Right forelimb (tissue), 1 donor: Measurements from ENCODE around the gene RFTN1.

Source experiments
- DNase-seq: peaks from one replicate; pipeline ENCODE4 v3.0.0-alpha.2; 2018

The RFTN1 gene

DNA sequence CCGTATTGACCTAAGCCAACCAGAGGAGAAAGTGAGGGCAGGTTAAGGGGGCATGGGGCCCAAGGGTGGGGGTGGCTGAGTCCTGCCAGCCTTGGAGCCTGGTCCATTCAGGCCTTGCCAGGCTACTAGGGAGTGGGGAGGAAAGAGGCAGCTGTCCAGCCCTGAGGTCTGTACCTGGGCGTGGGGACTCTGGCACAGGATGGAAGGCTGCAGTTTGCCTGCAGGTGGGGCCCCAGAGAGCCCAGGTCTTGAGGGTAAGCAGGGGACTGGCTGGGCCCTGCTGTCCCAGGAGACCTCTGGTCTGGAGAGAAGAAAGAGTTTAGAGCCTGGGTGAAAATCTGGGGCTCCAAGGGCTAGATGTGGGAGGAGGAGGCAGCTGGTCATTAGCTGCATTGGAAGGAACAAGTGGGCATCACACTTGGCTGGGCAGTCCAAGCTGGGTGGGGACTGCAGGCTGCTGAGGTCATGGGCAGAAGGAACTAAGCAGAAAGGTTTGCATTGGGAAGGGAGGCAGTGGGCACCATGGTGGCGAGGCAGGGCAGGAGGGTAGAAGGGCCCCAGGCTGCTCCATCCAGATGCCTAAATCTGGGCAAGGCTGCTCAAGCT lies 140.1 kb downstream of the RFTN1 start:
- no peak for DNase-seq

DNA sequence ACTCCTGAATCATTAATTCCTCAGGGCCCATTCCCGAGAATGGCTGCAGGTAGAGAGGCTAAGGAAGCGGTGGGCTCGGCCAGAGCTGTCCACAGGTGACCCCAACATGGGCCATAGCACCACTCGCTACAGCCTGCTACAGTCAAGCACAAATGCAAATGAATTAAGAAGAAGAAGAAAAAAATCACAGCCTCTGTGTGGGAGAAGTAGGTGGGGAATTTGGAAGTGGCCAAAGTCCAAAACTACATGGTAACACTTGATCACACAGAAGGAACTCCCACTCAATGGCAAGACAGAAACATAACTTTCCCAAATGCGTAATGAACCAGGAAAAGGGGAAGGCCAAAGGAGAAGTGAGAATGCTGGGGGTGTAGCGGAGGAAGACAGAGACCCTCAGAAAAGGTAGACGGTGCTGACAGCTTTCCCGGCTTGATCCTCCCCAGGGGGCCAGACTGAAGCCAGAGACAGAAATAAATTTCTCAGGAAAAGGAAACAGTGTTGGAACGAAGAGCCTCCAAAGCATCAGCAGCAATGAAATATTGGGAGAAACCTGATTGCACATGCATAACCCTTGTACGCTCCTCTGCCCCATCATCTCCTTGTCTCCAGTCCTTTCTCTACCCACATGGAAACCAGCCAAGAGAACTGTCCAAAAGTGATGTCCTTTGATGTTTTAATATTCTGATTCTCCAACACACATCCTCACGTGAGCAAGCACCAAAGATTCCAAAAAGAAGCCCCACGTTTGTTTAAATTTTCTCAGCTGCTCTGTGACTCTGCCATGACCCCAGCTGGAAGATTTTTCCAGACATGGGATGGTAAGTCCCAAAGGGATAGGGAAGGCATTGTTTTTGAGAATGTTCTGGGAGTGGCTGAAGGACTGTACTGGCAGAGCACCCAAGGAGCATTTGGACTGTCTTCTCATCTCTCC lies 140.9 kb downstream of the RFTN1 start:
- no peak for DNase-seq

DNA sequence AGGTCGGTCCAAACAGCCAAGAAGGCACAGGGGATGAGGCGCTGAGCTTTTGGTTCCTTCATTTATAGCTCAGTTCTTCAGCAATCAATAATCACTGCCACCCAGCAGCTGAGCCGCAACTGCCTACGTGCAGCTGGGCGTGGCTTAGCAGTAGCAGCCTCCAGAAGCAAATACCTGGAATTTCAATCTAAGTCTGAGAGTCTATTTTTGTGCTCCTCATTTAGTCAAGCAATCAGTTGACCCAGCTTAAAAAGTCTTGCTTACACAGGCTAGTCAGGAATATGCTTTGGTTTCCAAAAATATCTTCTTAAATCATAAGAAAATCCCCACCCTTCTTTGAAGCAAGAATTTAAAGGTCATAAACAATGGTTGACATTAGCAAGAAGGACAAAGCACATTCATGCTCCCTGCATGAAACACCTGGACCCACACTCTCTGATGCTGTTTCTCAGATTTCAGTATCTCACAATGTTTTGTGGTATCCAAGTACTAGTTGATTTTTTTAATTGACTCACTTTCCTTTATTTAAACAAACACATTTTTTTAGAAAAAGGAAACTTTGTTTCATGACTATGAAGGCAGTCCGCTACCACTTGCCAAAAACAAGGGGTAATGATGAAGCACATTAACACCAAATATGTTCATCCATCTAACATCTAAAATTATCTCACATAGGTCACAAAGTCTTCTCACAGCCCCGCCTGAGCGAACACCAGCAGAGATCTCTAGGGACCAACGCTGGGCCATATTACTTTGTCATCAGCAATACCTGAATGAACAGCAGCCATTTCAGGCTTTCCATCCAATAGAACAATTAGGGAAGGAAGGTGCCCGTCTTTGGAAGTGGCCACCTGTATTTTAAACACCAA lies 142.4 kb downstream of the RFTN1 start:
- DNase-seq = no peak

- no peak for DNase-seq
Measured at GRCh38 chr3:16370503-16370871, 143.0 kb downstream of the RFTN1 start.

DNA sequence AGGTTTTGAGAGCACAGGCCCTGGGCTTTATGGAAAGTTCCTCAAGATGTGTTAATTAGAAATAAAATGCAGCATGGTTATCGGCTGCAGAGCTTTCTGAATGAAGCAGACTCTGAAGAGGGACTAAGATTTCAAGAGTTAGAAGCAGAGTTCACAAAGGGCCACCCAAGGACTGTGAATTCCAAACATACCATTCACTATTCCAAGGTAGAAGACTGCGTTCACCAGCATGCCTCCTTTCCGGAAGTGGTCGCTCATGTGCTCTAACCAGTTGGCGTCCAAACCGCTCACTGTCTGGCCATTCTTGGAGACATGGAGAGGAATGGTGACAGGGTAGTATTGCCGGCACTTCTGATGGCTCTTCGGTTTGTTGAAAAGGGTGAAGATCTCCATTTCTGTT lies 143.6 kb downstream of the RFTN1 start:
- DNase-seq = no peak

DNA sequence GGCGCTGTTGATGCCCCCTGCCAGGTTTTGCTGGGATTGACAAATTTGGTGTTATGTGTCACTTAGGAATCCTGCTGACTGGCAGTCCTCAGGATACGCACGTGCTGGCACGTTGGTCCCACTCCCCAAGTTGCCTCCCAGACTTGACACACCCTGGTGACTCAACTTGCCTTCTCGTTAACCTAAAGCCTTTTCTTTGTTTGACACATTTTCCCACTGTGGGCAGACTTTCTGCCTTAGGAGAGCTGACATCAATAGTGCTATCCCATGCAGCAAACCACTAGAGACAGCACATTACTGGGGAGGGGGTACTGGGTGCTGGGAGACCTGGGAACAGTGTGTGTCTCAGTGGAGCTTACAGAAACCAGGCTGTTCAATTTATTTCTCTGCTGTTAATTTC lies 144.2 kb downstream of the RFTN1 start:
- DNase-seq = no peak

DNA sequence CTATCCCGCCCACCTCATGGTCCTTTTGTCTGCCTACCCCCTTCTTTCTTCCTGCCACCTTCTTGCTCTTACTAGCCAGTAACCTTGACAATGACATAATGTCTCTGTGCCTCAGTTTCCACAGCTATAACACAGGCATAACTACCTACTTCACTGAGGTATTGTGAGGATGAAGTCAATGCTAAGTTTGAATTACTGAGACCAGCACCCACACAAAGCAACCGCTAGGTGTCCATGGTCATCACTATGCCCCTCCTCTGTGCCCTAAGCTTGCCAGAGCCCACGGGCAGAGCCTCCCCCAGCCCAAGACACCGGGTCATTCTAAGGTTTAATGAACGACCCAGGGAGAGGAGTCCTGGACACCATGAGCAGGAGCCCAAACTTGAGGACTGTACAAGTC lies 146.9 kb downstream of the RFTN1 start:
- no peak for DNase-seq

DNA sequence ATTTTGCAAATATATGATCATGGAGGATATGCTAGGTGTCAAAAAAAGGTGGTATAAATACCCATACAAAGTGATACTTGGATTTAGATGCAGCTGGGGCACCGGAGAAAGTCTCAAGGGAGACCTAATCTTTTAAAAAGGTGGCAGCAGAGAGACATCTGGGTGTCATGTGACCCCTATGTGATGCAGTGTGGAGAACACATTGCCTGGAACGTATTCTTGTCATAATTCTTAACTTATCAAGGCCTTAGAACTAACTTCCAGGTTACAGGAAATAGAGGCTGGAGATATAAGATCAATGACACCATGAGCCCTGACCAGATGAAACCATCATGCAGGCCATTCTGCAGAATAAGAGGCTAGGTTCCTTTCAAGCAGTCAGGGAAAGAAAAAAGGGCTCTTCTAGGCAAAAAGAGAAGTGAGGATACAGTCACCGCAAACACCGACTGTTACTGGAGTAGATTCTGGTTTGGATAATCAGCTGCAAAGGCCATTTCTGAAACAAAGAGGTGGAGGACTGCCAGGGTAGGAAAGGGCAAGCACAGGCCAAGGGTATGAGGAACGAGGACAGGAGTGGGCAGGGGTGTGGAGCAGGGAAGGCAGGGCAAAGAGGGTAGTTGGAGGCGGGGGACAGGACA lies 147.9 kb downstream of the RFTN1 start:
- no peak for DNase-seq

DNA sequence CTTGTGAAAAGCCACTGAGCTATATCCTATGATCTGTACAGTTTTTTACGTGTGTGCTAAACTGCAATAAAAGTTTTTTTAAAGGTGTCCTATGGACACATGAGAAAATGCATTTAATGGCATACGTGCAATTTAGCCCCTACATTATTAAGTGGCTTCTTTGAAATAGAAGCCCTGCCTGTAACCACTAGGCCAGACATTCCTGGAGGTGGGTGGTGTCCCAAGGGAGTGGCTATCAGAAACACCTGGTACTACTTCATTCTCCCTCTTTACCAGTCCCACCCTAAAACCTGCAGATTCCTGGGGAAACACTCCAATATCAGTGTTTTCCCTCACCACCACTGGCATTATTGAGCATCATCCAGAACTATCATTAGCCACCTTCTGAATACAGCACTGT lies 148.5 kb downstream of the RFTN1 start:
- no peak for DNase-seq

DNA sequence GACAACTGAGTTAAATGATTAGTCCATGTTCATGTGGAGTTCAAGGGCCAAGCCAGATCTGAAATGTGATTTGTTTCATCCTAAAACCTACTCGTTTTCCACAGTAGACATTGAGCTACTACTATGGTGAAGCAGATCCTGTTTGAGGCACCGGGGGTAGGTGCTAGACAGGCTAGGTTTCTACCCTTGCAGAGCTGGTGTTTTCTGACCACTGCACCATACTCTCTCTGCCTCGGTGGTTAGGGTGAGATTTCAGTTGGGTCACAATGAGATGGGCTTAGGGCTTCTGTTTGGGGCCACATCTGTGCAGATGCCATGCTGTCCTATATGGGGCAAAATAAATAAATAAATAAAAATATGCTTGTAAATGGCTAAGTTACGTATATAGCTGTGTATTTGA lies 149.2 kb downstream of the RFTN1 start:
- no peak for DNase-seq

GRCh38 chr3:16363636-16364035 lies 149.9 kb downstream of the RFTN1 start:
- no peak for DNase-seq

DNA sequence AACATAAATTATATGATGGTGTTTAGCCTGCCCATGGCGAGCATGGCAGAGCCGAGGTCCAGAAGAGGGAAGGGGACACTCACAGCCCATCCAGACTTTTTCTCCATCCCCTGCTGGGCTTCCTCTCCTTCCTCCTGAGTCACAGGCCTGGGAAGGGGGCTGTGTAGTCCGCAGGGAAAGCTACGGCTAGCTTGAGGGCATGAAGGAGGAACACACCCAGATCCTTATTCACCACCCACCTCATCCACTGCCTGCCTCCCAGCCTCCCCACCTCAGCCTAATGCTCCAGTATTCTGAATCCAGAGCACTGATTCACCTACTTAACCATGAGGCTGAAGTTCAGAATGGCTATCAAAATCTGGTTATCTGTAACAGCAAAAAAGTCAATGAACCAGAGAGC lies 150.7 kb downstream of the RFTN1 start:
- no peak for DNase-seq

DNA sequence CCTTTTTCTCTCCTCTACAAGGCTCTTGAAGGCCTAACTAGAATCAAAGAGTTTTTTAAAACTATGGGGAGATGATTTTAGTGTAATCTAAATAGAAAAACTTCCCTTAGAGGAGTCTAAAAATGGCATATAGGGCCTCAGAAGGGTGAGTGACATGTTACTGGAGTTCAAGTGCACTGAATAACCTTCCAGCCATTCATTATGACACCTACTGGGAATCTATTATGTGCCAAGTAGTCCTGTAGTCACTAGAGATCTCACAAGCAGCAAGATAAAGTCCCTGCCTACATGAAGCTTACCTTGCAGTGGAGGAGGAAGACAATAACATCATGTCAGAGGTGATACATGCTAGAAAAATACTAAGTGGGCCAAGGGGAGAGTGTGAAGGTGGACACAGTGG lies 152.4 kb downstream of the RFTN1 start:
- no peak for DNase-seq

DNA sequence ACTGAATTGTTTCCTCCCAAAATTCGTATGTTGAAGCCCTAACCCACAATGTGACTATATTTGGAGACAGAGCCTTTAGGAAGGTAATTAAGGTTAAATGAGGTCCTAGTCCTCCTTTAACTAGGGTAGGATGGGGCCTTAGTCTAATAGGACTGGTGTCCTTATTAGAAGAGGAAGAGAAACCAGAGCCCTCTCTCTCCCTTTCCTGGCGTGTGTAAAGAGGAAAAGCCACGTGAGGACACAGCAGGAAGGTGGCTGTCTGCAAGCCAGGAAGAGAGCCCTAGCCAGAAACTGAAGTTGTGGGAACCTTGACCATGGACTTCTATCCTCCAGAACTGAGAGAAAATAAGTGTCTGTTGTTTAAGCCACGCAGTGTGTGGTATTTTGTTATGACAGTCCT lies 154.2 kb downstream of the RFTN1 start:
- no peak for DNase-seq

DNA sequence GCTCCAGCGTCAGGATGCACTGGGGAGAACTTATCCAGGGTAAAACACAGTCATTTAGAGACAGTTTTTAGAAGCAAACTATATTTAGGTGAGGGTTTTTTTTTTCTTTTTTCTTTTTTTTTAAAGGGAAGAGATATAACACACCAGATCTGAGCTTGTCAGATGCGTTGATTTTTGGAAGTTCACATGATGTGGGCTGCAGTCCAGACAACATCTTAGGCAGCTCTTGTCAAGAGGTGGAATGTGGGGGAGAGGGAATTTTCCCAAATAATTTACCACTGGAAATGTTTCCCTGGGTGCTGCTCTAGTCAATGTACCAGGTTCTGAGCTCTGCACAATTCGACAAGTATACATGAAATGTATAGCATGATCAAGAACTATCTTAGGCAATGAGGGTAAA lies 155.2 kb downstream of the RFTN1 start:
- no peak for DNase-seq

DNA sequence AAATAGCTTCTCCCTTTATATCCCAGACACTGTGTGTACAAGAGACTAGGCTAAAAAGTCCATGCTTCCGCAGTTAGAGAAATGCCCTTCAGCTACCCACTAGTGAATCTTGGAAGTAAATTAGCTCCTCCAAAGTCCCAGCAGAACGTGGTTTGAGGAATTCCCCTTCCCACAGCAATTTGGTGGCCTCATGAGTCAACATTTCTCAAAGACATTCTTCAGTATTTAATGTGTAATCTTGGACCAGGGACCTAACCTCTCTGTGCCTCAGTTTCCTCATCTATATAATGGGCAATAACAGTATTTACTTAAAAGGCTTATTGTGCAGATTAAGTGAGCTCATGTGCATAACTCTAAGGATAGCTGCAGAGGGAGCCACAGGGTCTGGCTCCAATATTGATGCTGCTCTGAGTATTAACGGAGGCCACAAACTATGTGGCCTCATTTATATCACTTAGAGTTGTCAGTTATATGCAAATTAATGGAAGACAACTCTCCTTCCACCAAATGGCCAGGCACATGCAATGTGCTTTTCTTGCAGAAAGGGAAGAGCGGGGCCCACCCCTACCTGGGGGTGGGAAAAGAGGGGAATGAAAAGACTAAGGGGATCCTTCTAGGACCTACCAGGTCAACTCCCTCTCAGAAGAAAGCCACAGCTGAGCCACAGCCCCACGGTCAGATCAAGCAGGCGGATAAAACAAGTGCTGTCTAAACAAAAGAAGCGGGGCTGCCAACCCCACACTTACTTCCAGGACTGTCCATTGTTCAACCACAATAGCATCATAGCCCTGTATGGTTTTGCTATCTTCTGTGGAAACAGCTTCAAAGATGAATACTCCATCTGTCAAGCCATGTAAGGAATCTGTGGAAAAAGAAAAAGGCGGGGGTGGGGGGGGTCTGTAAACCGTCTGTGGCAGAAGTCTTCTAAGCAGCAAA lies 156.0 kb downstream of the RFTN1 start:
- DNase-seq = no peak

DNA sequence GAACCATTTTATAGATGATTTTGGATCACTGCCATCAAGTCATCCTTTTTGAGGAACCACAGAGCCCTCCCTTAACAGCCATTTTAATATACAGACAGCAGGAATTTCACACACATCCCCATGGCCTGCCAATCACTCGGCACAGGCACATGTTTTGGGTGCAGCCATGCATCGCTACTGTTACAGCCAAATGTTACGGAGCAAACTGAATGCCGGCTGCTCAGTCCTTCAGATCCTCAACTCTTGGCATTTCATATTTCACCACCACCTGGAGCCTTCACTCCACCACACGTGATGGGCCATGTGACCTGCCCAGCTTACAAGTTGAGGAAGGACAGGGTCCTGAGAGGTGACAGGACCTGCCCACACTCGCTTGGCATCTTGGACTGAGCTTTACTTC lies 157.7 kb downstream of the RFTN1 start:
- DNase-seq = no peak

DNA sequence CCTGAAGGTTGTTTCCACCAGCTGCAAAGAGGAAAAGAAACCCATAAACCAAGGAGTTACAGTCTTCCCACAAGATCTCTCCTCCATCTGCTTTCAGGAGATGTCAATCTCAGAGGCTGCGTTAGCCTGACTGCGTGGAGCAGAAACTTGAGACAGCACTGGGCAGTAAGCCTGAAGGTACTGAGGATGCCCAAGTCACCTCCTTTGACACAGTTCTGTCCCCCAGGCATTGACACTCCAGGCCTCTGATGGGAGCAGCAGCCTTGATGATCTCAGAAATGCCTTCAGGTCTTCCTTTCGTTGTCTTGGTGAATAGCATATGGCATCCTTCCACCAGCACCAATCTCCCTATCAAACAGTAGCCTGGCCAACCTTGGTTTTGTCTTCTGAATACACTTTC lies 159.2 kb downstream of the RFTN1 start:
- DNase-seq = no peak

DNA sequence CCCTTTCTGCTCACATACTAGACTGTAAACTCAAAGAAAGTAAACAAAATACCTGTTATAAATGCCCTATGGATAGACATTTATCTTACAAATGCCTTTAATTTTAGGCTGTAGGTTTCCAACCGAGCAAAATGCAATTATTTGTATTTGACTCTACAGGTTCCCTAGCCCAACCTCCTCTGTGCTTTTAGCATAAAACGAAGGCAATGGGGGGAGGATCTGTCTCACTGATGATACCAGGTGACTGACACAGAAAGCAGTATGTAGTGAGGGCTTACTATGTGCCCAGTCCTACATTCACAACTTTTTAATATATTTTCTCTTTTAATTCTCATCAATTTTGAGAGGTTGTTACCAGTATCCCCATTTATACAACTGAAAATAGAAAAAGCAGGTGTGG lies 161.1 kb downstream of the RFTN1 start:
- DNase-seq = no peak

- DNase-seq = no peak
Measured at GRCh38 chr3:16350597-16351318, 162.7 kb downstream of the RFTN1 start.

- DNase-seq = no peak
Measured at GRCh38 chr3:16349986-16350596, 163.4 kb downstream of the RFTN1 start.
